ENCODE data around the gene TENM4.

Gene TENM4

DNA sequence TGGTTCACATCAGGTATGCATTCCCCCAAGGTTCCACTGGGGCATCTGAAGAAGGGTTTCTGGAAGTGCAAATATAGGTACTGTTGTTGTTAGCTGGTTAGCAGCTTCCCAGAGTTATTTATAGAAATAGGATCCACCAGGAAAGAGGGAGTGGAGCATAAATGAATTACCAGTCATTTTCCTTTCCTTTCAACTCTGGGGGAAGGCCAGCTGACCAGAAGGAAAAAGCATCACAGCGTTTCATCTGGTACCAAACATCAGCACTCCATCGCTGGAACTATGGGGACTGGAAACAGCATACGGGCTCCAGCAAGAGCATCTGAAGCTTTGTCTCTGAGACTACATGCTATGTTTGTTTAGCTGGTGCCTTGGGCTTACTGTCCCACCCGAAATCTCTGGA lies 487.9 kb downstream of the TENM4 start:
- DNase-seq, result no peak

DNA sequence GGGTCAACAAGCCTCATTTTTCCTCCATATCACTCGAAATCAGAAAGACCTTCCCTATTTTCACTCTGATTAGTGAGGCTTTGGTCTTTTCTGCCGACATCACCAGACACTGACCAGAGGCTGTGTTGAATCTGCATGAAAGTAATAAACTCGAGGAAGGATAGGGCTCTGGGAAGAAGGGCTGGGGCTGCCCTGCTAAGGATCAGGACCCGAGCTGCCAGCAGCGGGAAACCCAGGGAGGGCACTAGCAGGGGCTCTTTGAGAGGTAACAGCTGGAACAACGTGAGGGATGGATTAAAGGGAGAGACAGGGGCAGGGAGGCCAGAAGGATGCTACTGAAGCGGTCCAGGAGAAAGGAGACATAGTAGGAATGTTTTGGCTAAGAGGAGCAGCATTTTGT lies 488.7 kb downstream of the TENM4 start:
- no peak for DNase-seq

DNA sequence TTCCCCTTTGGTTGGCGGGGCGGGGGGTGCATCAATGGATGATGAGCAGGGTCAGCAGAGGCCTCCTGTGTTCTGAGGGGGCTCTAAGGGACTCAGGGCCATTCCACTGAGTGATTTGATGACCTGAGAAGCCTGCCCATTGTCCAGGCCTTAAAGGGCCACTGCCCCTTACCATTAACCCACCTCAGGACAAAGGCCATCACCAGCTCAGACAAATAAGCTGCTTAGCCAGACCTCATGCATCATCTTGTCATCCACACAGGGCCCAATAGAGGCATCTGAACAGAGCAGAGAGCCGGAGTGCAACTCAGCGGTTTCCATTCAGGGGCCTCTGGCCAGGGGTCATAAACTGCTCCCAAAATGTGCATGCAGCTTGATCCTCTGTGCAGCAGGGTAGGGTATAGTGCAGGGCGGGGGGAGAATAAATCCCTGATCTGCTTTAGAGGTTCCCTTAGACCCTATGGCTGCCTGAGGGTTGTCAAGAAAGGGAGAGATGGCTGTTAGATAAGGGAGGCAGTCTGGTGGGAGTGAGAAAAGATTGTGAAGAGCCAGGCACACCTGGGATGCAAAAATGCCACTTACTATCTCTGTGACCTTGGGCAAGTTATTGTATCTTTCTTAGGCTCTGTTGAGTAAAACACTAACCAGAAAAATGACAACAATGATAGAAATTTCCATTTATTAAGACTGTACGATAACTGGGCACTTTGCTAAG lies 490.7 kb downstream of the TENM4 start:
- no peak for DNase-seq

GRCh38 chr11:78946945-78947902 lies 493.6 kb downstream of the TENM4 start:
- DNase-seq, result no peak

GRCh38 chr11:78943841-78944240 lies 497.0 kb downstream of the TENM4 start:
- no peak for DNase-seq

GRCh38 chr11:78943154-78943553 lies 497.7 kb downstream of the TENM4 start:
- DNase-seq, result no peak

DNA sequence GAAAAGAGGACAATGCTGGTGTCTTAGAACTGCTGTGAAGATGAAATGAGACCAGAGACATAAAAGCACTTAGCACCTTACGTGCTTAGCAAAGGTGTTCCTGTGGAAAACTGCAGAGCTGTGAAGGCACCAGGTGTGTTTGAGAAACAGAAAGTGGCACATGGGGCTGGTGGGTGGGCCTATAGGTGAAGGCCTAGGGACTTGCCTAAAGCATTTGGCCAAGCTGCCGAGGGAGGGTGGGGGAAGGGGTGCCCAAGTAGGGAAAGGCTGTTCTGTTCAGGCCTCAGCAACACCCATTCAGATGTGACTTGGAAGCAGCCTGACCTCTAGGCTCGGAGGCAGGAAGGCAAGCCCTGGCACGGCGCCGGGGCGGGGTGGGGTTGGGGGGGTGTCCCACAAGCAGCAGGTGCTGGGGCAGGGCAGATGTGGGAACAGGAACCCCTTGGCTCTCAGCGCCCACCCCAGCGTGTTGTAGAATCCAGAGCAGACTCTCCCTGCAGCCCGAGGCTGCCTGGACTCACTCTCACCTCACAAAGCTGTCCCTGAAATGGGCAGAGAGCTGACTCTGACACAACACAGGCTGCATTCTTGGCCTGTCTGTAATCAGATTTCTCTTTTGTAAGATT lies 499.5 kb downstream of the TENM4 start:
- no peak for DNase-seq

GRCh38 chr11:78940500-78941225 lies 500.2 kb downstream of the TENM4 start:
- no peak for DNase-seq

GRCh38 chr11:78938971-78939370 lies 501.9 kb downstream of the TENM4 start:
- DNase-seq, result no peak

DNA sequence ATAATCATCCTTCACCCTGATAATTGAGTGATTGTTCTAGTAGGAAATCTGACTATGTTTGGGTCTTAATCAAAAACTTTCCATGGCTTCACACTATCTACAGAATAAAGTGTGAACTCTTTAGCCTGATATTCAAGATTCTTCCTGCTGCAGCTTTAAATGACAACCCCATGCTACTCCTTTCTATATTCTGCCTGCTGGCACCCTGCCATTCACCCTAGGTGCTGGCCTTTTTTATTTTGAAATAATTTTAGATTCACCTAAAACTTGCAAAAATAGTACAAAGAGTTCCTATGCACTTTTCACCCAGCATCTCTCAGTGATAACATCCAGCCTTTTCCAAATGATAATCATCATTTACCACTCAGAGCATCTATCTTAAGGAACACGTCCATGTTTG lies 502.8 kb downstream of the TENM4 start:
- DNase-seq, result no peak

DNA sequence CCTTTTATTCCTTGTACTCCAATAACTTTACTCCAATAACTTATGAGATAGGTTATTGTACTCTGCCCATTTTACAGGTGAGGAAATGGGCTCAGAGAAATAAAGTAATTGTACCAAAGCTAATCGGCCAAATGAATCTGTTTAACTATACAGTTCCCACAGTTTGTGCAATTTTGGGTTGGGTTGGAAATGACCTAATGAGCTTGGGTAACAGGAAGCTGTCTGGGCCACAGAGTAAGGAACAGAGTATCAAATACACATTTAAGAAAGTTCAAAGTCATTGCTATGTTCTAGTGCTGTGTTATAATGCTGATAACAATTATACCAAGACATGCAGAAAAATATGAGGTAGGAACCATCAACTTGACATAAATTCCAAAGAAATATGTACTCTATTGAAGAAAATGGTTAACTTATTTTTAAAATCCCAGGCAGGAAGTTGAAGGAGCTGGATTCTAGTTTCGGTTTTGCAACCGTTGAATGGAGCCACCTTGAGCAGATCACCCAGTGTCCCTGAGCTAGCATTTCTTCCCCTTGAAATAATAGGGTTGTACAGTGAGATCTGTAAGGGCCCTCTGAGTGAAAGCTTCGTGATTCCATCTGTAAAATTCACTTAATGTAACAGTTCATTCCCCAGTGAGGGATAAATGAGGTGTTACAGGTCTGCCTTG lies 505.3 kb downstream of the TENM4 start:
- DNase-seq, result no peak

- DNase-seq, result no peak
Measured at GRCh38 chr11:78933350-78933749, 507.5 kb downstream of the TENM4 start.

DNA sequence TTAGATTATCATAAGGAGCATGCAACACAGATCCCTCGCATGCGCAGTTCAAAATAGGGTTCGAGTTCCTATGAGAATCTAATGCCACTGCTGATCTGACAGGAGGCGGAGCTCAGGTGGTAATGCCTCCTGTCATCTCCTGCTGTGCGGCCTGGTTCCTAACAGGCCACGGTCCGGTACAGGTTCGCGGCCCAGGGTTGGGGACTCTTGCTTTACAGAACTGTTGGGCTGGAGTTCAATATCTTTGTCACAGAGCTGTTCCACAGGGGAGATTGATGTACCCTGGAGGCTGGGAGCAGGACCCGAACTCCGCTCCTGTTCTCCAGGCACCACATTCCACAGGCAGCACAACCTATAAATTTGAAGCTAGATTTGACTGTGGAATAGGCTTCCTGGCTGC lies 508.1 kb downstream of the TENM4 start:
- DNase-seq, result no peak

DNA sequence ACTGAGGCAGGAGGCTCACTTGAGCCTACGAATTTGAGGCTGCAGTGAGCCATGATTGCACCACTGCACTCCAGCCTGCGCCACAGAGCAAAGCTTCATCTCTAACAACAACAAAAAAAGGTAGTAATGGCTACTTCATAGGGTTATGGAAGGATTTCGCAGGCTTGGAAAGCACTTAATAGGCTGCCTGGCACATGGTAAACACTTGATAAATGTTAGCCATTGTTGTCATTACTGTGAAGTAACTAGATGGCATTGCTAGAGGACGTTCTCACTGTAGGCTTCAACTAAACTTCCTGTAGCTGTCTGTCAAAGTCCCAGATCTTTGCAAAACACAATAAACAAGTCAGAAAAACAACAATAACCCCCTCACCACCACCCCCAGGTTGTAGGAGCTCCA lies 508.9 kb downstream of the TENM4 start:
- no peak for DNase-seq

- DNase-seq, result no peak
Measured at GRCh38 chr11:78930810-78931523, 509.9 kb downstream of the TENM4 start.

DNA sequence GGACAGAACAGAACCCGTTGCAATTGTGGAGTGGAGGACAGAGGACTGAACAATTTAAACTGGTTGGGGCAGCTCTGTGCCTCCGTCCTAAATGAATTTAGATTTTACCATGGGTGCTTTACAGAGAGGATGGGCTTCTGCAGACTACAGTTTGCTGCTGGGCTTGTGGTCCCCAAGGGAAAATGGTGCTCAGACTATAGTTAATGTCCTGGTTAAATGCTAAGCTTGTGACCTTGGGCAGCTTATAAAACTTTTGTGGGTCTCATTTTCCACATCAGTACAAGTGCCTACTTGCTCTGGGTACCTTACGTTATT lies 511.0 kb downstream of the TENM4 start:
- no peak for DNase-seq

- no peak for DNase-seq
Measured at GRCh38 chr11:78929207-78929905, 511.5 kb downstream of the TENM4 start.

DNA sequence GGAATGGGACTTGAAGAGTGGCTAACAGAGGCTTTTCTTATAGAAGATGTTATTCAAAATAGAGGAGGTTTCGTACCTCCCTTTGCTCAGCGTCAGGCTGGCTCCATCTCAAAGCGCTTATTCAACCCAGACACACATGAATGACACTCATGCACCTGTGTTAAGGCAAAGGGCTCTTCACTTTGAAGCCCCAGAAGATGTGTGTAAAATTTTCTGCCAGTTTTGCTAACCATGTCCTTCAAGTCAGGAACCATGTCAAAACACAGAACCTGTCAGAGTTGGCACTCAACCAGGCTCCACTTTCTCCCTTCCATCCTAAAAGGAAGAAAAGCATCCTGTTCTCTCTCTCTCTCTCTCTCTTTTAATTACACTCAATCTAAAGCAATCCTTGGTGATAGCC lies 513.3 kb downstream of the TENM4 start:
- DNase-seq, result no peak

DNA sequence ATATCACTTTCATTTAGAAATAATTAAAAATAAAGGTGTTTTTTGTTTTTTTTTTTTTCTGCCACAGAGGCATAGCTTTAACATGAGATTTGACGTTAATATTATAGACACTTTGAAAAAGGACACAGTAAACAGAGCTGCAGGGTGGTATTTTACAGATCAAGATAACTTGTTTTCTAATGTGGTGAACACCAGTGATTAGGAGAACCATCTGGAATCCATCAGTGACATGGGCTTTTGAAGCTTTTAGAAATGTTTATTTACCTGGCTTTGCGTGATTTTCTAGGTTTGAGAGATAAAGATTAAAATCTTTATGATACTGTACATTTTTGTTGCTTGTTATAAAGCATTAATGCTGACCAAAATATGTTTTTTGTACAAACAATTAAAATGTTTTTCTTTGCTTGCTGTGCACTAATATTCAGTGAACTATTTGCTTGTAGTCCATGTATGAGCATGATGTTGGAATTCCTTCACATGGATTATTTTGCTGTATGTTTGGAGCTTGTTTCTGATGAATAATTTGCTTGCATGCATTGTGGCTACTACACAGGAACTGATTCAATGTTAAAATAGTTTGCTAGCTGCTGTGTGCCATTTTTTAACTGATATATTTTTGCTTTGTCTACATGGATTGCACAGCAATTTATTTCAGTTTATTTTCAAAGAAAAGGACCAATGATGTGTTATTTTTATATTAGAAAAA lies 514.0 kb downstream of the TENM4 start:
- DNase-seq, result no peak

DNA sequence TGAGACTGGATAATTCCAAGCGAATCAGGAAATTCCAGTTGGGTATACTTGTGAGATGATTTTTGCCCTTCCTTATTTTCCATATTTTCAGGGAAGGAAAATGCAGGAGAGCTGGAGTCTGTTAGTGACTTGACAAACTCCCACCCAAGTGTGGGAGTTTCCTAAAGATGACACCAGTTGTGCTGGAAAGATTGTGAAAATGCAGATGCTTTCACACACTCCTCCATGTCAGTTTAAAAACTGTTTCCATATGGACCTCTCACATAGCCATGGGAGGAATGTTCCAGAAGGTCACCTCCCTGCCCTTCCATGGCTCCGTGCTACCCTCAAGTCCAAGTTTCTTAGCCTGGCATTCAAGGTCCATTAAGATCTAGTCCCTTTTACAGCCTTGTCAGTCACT lies 515.4 kb downstream of the TENM4 start:
- DNase-seq, result no peak

Data from stimulated activated CD4-positive, alpha-beta T cell treated with anti-CD3 and anti-CD28 coated beads, Interleukin-15, amount 100 ng/mL, for 24 hours (primary cell).